K562 (cell line): ENCODE measurements around the gene LRTM1. TPM values are rescaled to one million over a fixed set of nuclear protein-coding genes. Genes with fewer than 3 reads are reported as not detected.

Experiments
- ATAC-seq: fragments of 200-7000 bp; cut with Tn5 transposase; 3 replicates; pipeline ENCODE4 v1.9.1; 2020; ENCODE audit warnings: moderate library complexity
- BruUV-seq: library from RNA; stranded (reverse); fragments of 400-500 nt; replicated peaks from 2 replicates; lab custom pipeline; 2021; lab: Mats Ljungman, UMichigan
- CTCF ChIA-PET: fragments of 300-600 bp; formaldehyde crosslinking; extraction: SDS; loops from one replicate; lab custom pipeline; 2021; ENCODE audit warnings: low intra/inter-chr PET ratio; lab: Yijun Ruan, JAX
- POLR2A ChIA-PET: fragments of 300-600, 350-650 bp; sonication (Branson Sonifier 250); formaldehyde crosslinking; extraction: SDS; loops from one replicate; lab custom pipeline; 2021; ENCODE audit warnings: antibody characterized with exemption, inconsistent platforms; lab: Yijun Ruan, JAX
- DNase-seq, 4 experiments: peaks; one replicate each; pipeline versions ENCODE4 v3.0.0 to v3.0.0-alpha.2; 2011 to 2018; ENCODE audit warnings: low spot score in 3 of 4, mixed read lengths in 3 of 4; ENCODE audit errors: extremely low read depth in 1 of 4
- FAIRE-seq: peaks from 2 replicates; lab custom pipeline; 2011; peaks lifted over from hg19 to GRCh38; lab: Jason Lieb, UNC
- H2AFZ ChIP-seq: 2 replicates; pipeline ENCODE4 v1.6.0; 2011; ENCODE audit warnings: low read depth, low read length, control low read depth, inconsistent platforms
- H3K27ac ChIP-seq: fragments of 200-600 bp; 3 replicates; pipeline ENCODE4 v1.8.0; 2011; ENCODE audit warnings: low read depth, mild to moderate bottlenecking, control low read depth, inconsistent platforms, low read length, moderate library complexity, mixed read lengths; ENCODE audit errors: extremely low read depth
- H3K27me3 ChIP-seq, 2 experiments: fragments of 300-600 bp in 1 of 2; 2 replicates in 1 of 2; 3 replicates in 1 of 2; pipeline versions ENCODE4 v1.6.0 to v1.8.0; 2011; ENCODE audit warnings: inconsistent platforms in 2 of 2, low read length in 2 of 2, mild to moderate bottlenecking in 1 of 2, mixed read lengths in 1 of 2, moderate library complexity in 1 of 2; ENCODE audit not compliant: control insufficient read depth in 2 of 2, insufficient read depth in 2 of 2
- H3K36me3 ChIP-seq: fragments of 300-600 bp; 3 replicates; pipeline ENCODE4 v1.8.0; 2011; ENCODE audit warnings: mild to moderate bottlenecking, low read length, inconsistent platforms; ENCODE audit not compliant: control insufficient read depth, insufficient read depth
- H3K4me1 ChIP-seq, 2 experiments: fragments of 200-600 bp in 1 of 2; replicated peaks in 1 of 2; 2 replicates in 1 of 2; 3 replicates in 1 of 2; pipeline versions ENCODE4 v1.5.1 to v1.8.0; 2011; ENCODE audit warnings: inconsistent platforms in 2 of 2, low read length in 2 of 2, mild to moderate bottlenecking in 1 of 2, mixed read lengths in 1 of 2, moderate library complexity in 1 of 2; ENCODE audit not compliant: control insufficient read depth in 2 of 2, insufficient read depth in 2 of 2
- H3K4me2 ChIP-seq: 2 replicates; pipeline ENCODE4 v1.6.1; 2011; ENCODE audit warnings: low read length, control low read depth, inconsistent platforms, mixed read lengths; ENCODE audit not compliant: insufficient read depth
- H3K4me3 ChIP-seq: fragments of 200-600 bp; sonication (generic), shearing (Covaris generic); 2 replicates; pipeline ENCODE4 v1.5.1; 2016; ENCODE audit warnings: control low read depth, inconsistent platforms
- H3K79me2 ChIP-seq: fragments of 200-600 bp; 3 replicates; pipeline ENCODE4 v1.8.0; 2011; ENCODE audit warnings: low read length, inconsistent platforms; ENCODE audit not compliant: control insufficient read depth, insufficient read depth
- H3K9ac ChIP-seq, 2 experiments: 2 replicates each; pipeline versions ENCODE4 v1.6.0 to v1.6.1; 2011; ENCODE audit warnings: low read depth in 2 of 2, low read length in 2 of 2, control low read depth in 1 of 2, inconsistent platforms in 1 of 2, mild to moderate bottlenecking in 1 of 2, mixed read lengths in 1 of 2; ENCODE audit not compliant: insufficient read depth in 1 of 2
- H3K9me1 ChIP-seq: one replicate; pipeline ENCODE4 v1.6.0; 2011; ENCODE audit warnings: inconsistent platforms, mild to moderate bottlenecking, low read length, moderate library complexity; ENCODE audit not compliant: control insufficient read depth, insufficient read depth
- H3K9me3 ChIP-seq: replicated peaks from 2 replicates; pipeline ENCODE4 v1.5.1; 2011; ENCODE audit warnings: low read depth, low read length, inconsistent platforms; ENCODE audit not compliant: control insufficient read depth, insufficient read depth
- H4K20me1 ChIP-seq: replicated peaks from 2 replicates; pipeline ENCODE4 v1.6.1; 2011; ENCODE audit warnings: low read length, inconsistent platforms, mixed read lengths; ENCODE audit not compliant: control insufficient read depth, insufficient read depth
- BACH1 ChIP-seq: fragments of 200-800 bp; sonication (Bioruptor generic); IDR thresholded peaks from 2 replicates; pipeline ENCODE4 v1.6.1; 2016; ENCODE audit warnings: missing genetic modification characterization, missing compliant biosample characterization
- FOXJ3 ChIP-seq: sonication (generic); formaldehyde crosslinking; IDR thresholded peaks from 2 replicates; pipeline ENCODE4 v1.4.0; 2020; ENCODE audit warnings: mild to moderate bottlenecking, missing genetic modification reagents
- MEF2D ChIP-seq: conservative IDR thresholded peaks from 2 replicates; pipeline ENCODE4 v1.6.1; 2016; ENCODE audit warnings: low read depth, missing genetic modification characterization, missing compliant biosample characterization
- XRCC4 ChIP-seq: IDR thresholded peaks from one replicate; pipeline ENCODE4 v1.6.1; 2011; ENCODE audit not compliant: insufficient read depth, insufficient read length; ENCODE audit errors: extremely low read depth
- ZNF197 ChIP-seq: fragments of 200-800 bp; sonication (Bioruptor generic); IDR thresholded peaks from 2 replicates; pipeline ENCODE4 v1.6.1; 2016; ENCODE audit warnings: low read depth, missing genetic modification characterization, missing compliant biosample characterization
- ZNF778 ChIP-seq: fragments of 450-650 bp; formaldehyde crosslinking; IDR thresholded peaks from 2 replicates; pipeline ENCODE4 v1.4.0; 2020; ENCODE audit warnings: mild to moderate bottlenecking, moderate library complexity
- WGBS: fragments of 100-300 bp; shearing (Covaris generic); methylation state at CpG from one replicate; pipeline ENCODE4 v1.1.6; 2016; ENCODE audit warnings: low coverage, mixed read lengths; ENCODE audit not compliant: insufficient coverage; ENCODE audit errors: missing lambda C conversion rate; 5-methylcytosine and 5-hydroxymethylcytosine counted together
- in situ Hi-C: fragments of 300-500 bp; cut with MboI; formaldehyde crosslinking; loops from 4 replicates; pipeline ENCODE4 v1.15.0; 2018; ENCODE audit warnings: inconsistent platforms, mixed read lengths
- intact Hi-C: fragments of 100-400 bp; cut with micrococcal nuclease; formaldehyde crosslinking; loops from 2 replicates; pipeline ENCODE4 v1.14.2; 2022
- polyA plus RNA-seq, 8 experiments: library from polyadenylated mRNA; depleted of rRNA in 4 of 8; stranded (reverse) in 5 of 8; unstranded in 3 of 8; fragments of >200 nt; fragmentation: Nextera tagmentation in 2 of 8; fragmentation: Illumina TruSeq in 1 of 8; extraction: Ambion mirVana in 2 of 8; extraction: Trizol in 1 of 8; gene quantifications; 2 replicates each; pipeline versions ENCODE4 v1.2.1 to v1.2.3, GENCODE V29; 2011 to 2014; ENCODE audit warnings: inconsistent platforms in 1 of 8, missing spikeins in 1 of 8
- total RNA-seq, 7 experiments: library from RNA; depleted of rRNA in 6 of 7; stranded (reverse); fragments of >200 nt in 6 of 7; fragmentation: Illumina TruSeq in 2 of 7; extraction: Trizol in 2 of 7; gene quantifications; 2 replicates each; pipeline versions ENCODE4 v1.2.1 to v1.2.3, GENCODE V29; 2011 to 2021; ENCODE audit warnings: low replicate concordance in 1 of 7
- TF ChIP-seq, protein P1 (sequence below): sonication (generic); formaldehyde crosslinking; IDR thresholded peaks from 2 replicates; pipeline ENCODE4 v1.8.0; 2022; ENCODE audit warnings: mild to moderate bottlenecking, missing genetic modification reagents
- TF ChIP-seq, protein P2 (sequence below): sonication (generic); formaldehyde crosslinking; IDR thresholded peaks from 2 replicates; pipeline ENCODE4 v1.8.0; 2022; ENCODE audit warnings: mild to moderate bottlenecking, missing genetic modification reagents, borderline replicate concordance
- TF ChIP-seq, protein P3 (sequence below): sonication (generic); formaldehyde crosslinking; IDR thresholded peaks from 2 replicates; pipeline ENCODE4 v1.8.0; 2022; ENCODE audit warnings: mild to moderate bottlenecking, missing genetic modification reagents

The LRTM1 gene
- total and polyA plus RNA-seq, 9 of the 15 experiments (the other 6 are each of a cell fraction or from before 2014, with no cell fraction given): not detected

DNA sequence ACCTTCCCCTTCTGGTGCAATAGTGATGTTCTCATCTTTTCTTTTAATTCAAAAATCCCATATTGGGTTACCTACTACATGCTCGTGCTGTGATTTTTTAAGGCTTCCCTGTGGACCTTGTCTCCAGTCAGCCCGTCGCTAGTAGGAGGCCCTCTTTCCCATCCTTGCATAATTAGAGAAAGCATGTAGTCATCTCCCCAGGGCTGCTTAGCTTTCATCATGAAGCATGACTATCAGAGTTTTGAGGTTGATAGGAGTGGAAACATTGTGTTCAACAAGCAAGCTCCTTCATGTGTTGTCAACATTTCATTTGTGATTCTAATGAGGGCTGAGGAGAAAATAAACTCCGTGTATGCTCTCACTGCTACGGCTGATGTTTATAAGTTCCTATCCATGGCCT is 8.7 kb upstream of the LRTM1 start:
- CTCF ChIA-PET: no interaction called here
- TF ChIP-seq BACH1 (no peak), ZNF778 (CRISPR knock-in tag) (no peak), MEF2D (tag) (no peak), XRCC4 (no peak), FOXJ3 (no peak), ZNF197 (no peak)
- TF ChIP-seq, protein P1, sequence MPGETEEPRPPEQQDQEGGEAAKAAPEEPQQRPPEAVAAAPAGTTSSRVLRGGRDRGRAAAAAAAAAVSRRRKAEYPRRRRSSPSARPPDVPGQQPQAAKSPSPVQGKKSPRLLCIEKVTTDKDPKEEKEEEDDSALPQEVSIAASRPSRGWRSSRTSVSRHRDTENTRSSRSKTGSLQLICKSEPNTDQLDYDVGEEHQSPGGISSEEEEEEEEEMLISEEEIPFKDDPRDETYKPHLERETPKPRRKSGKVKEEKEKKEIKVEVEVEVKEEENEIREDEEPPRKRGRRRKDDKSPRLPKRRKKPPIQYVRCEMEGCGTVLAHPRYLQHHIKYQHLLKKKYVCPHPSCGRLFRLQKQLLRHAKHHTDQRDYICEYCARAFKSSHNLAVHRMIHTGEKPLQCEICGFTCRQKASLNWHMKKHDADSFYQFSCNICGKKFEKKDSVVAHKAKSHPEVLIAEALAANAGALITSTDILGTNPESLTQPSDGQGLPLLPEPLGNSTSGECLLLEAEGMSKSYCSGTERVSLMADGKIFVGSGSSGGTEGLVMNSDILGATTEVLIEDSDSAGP (CRISPR knock-in tag): no peak
- TF ChIP-seq, protein P2, sequence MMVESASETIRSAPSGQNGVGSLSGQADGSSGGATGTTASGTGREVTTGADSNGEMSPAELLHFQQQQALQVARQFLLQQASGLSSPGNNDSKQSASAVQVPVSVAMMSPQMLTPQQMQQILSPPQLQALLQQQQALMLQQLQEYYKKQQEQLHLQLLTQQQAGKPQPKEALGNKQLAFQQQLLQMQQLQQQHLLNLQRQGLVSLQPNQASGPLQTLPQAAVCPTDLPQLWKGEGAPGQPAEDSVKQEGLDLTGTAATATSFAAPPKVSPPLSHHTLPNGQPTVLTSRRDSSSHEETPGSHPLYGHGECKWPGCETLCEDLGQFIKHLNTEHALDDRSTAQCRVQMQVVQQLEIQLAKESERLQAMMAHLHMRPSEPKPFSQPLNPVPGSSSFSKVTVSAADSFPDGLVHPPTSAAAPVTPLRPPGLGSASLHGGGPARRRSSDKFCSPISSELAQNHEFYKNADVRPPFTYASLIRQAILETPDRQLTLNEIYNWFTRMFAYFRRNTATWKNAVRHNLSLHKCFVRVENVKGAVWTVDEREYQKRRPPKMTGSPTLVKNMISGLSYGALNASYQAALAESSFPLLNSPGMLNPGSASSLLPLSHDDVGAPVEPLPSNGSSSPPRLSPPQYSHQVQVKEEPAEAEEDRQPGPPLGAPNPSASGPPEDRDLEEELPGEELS (CRISPR knock-in tag): no peak
- TF ChIP-seq, protein P3, sequence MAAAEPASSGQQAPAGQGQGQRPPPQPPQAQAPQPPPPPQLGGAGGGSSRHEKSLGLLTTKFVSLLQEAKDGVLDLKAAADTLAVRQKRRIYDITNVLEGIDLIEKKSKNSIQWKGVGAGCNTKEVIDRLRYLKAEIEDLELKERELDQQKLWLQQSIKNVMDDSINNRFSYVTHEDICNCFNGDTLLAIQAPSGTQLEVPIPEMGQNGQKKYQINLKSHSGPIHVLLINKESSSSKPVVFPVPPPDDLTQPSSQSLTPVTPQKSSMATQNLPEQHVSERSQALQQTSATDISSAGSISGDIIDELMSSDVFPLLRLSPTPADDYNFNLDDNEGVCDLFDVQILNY (CRISPR knock-in tag): no peak
- H4K20me1 ChIP-seq: no peaks in the 10 kb centered on the region
- no peaks in the 10 kb centered on the region for H3K9me3 ChIP-seq
- H2AFZ ChIP-seq: no peak overlapping the region
- H3K36me3 ChIP-seq: no peaks in the 10 kb centered on the region
- 0% methylated on average over 3 of the region's 5 CpGs for WGBS
- POLR2A ChIA-PET: no interaction called here
- H3K4me2 ChIP-seq: no peak overlapping the region
- peaks cover 0 to 15% of the 10 kb centered on the region in 2 experiments; a peak in 2 of 5 replicates for H3K27me3 ChIP-seq
- intact Hi-C loops (no loop called here), in situ Hi-C loops (no loop called here)
- H3K4me1 ChIP-seq: no peaks in the 10 kb centered on the region
- no peaks in the 10 kb centered on the region for H3K9me1 ChIP-seq
- no peak for DNase-seq
- H3K27ac ChIP-seq: no peak overlapping the region
- no peak for FAIRE-seq
- ATAC-seq: no peak
- no peaks in the 10 kb centered on the region for H3K79me2 ChIP-seq
- H3K4me3 ChIP-seq: no peak overlapping the region
- no TSS peak for BruUV-seq
- no peak overlapping the region for H3K9ac ChIP-seq
